NB4 (cell line): ENCODE measurements around the gene OR4D10.
"Not testable (repeated sequence)": the region's sequence is repeated elsewhere in the genome, so short reads cannot be mapped to it uniquely, and the experiment has no call there.

Experiments used
- DNase-seq: peaks from one replicate; pipeline ENCODE4 v3.0.0; 2010; ENCODE audit warnings: low read depth
- H3K4me3 ChIP-seq: one replicate; pipeline ENCODE4 v1.5.1; 2011; ENCODE audit warnings: mild to moderate bottlenecking, low read depth, low read length, moderate library complexity
- MAX ChIP-seq: IDR thresholded peaks from 2 replicates; pipeline ENCODE4 v1.6.1; 2011; ENCODE audit warnings: low read depth, low read length
- MYC ChIP-seq: IDR thresholded peaks from 2 replicates; pipeline ENCODE4 v1.6.1; 2011; ENCODE audit warnings: low read depth, low read length
- POLR2A ChIP-seq: IDR thresholded peaks from 2 replicates; pipeline ENCODE4 v1.6.1; 2011; ENCODE audit warnings: mild to moderate bottlenecking; ENCODE audit not compliant: insufficient read length; ENCODE audit errors: extremely low read depth
- TF ChIP-seq, protein P1 (sequence below): IDR thresholded peaks from one replicate; pipeline ENCODE4 v1.5.1; 2012; ENCODE audit warnings: low read depth, low read length

Gene OR4D10

DNA sequence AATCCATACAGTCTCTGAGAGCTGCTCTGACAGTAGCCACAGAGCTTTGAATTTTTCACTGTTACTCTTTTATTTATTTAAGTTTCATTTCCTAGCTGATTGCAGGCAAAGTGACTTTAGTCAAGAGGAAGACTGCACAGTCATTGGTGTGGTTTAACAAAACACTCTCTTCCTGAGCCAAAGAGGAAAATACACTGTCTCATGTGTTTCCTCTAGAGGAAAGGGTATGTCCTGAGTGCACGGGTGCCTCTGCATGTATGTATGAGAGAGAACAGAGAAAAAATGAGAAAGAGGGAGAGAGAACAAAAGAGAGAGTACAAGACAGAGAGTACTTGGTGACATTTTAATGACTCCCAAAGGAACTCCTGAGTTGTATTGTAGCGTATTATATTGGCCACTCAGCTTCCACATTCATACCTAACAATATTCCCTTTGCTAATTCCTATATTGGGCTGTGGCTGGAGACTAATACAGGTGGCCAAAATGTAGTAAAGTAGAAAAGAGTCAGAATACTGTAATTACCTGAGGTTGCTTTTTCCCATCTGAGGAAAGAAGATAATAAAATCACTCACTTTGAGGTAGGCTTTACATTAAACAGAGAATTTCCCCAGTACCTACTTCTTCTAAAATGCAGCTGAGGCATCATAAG, 38.0 kb downstream of the OR4D10 start, which contains the start of gene OR4D9:
OR4D9 (plus strand) TSS at position 599 of the 649 bp plus-strand sequence. CDS start 3,374 bp downstream, outside the sequence.
- peak; percentile 57 for DNase-seq
- TF ChIP-seq POLR2A (no peak), MAX (no peak), MYC (no peak)
- TF ChIP-seq, protein P1, sequence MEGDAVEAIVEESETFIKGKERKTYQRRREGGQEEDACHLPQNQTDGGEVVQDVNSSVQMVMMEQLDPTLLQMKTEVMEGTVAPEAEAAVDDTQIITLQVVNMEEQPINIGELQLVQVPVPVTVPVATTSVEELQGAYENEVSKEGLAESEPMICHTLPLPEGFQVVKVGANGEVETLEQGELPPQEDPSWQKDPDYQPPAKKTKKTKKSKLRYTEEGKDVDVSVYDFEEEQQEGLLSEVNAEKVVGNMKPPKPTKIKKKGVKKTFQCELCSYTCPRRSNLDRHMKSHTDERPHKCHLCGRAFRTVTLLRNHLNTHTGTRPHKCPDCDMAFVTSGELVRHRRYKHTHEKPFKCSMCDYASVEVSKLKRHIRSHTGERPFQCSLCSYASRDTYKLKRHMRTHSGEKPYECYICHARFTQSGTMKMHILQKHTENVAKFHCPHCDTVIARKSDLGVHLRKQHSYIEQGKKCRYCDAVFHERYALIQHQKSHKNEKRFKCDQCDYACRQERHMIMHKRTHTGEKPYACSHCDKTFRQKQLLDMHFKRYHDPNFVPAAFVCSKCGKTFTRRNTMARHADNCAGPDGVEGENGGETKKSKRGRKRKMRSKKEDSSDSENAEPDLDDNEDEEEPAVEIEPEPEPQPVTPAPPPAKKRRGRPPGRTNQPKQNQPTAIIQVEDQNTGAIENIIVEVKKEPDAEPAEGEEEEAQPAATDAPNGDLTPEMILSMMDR: no peak
- H3K4me3 ChIP-seq: no peak within 1 kb of the TSS

DNA sequence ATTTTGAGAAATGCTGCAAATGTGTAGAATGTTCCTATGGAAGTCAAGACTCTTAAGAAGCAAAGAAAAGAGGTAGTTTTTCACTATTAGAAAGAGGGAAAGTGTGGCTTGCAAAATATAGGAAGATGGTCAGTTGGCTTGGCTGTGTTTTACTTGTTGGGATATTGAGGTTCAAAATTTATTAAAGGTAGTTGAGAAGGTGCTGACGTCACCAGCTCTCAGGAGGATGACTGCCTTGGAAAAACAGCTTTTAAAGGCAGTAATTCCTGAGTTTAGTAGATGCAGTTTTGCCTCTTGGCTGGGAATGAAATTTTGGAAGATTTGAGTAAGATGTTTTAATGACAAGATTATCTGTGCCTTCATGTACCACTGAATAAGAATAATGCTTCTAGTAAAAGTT, 38.6 kb downstream of the OR4D10 start:
- no peak for TF ChIP-seq MAX
- TF ChIP-seq MYC: no peak
- no peak for TF ChIP-seq POLR2A
- TF ChIP-seq, protein P1: no peak
- H3K4me3 ChIP-seq: no peak overlapping the region
- DNase-seq: no peak

- not testable (repeated sequence) for DNase-seq, H3K4me3 ChIP-seq
These were observed 47.0 kb downstream of the OR4D10 start for GRCh38 chr11:59520139-59520538.

- no peak for TF ChIP-seq POLR2A
- TF ChIP-seq MAX: no peak
- TF ChIP-seq, protein P1: no peak
- no peak for TF ChIP-seq MYC
- DNase-seq: no peak
- H3K4me3 ChIP-seq: no peak overlapping the region
These were observed 47.6 kb downstream of the OR4D10 start for GRCh38 chr11:59520741-59521140.

GRCh38 chr11:59523541-59523940, 50.4 kb downstream of the OR4D10 start:
- peak; percentile 27 for DNase-seq
- H3K4me3 ChIP-seq: no peak overlapping the region
- no peak for TF ChIP-seq POLR2A
- TF ChIP-seq, protein P1: peak; percentile 23

- TF ChIP-seq, protein P1: no peak
- TF ChIP-seq POLR2A (no peak), MYC (no peak), MAX (no peak)
- H3K4me3 ChIP-seq: no peak overlapping the region
- no peak for DNase-seq
These were observed 55.6 kb downstream of the OR4D10 start for GRCh38 chr11:59528711-59529110.
